Measurements from ENCODE around the gene LYAR. TPM values are rescaled to one million over a fixed set of nuclear protein-coding genes. Genes with fewer than 3 reads are reported as not detected.

The LYAR gene
- total RNA-seq, 1 experiment from 2014 or later: 29.8 TPM

- H3K27me3 Mint-ChIP-seq (ENCODE audit: insufficient read depth, unreplicated experiment): peaks cover 4% of the 10 kb centered on the region
- no peaks in the 10 kb centered on the region for H3K9me3 ChIP-seq
- DNase-seq: no peak
- no peaks in the 10 kb centered on the region for H3K9me3 Mint-ChIP-seq (ENCODE audit: unreplicated experiment)
- H3K4me3 ChIP-seq (ENCODE audit: low read depth, low read length): no peak overlapping the region
- no peaks in the 10 kb centered on the region for H3K36me3 Mint-ChIP-seq (ENCODE audit: insufficient read depth, unreplicated experiment)
- no peaks in the 10 kb centered on the region for H3K36me3 ChIP-seq (ENCODE audit: control insufficient read depth, insufficient read depth, low read length)
- no peak overlapping the region for H3K4me3 Mint-ChIP-seq (ENCODE audit: unreplicated experiment)
- intact Hi-C loops (cut with micrococcal nuclease; ENCODE audit: unreplicated experiment): no loop called here
- no TSS peak for BruUV-seq (replicated peaks)
- no peaks in the 10 kb centered on the region for H3K27me3 ChIP-seq (replicated peaks; ENCODE audit: control insufficient read depth, insufficient read depth, low read length)
- ChIA-PET CTCF (interaction anchor here (1.4 to 1.7 kb wide), 2 partner anchors 14 to 87 kb away, joined by 3 to 5 read pairs; no protein-coding TSS in a partner anchor), POLR2A (no interaction called here)
- H3K4me1 ChIP-seq: no peaks in the 10 kb centered on the region
- TF ChIP-seq CTCF (IDR thresholded peaks at IDR 0.05; ENCODE audit: insufficient read depth in 1 of 2, low read depth in 1 of 2, low read length in 1 of 2, severe bottlenecking in 1 of 2, unreplicated experiment in 1 of 2): no peak
- H3K27ac Mint-ChIP-seq (ENCODE audit: unreplicated experiment): no peak overlapping the region
- no peaks in the 10 kb centered on the region for H3K4me1 Mint-ChIP-seq (ENCODE audit: low read depth, unreplicated experiment)
Measured at GRCh38 chr4:4338210-4339001, 48.5 kb upstream of the LYAR start.

GRCh38 chr4:4334798-4335520 lies 45.0 kb upstream of the LYAR start:
- H3K4me1 Mint-ChIP-seq (ENCODE audit: low read depth, unreplicated experiment): no peaks in the 10 kb centered on the region
- H3K36me3 Mint-ChIP-seq (ENCODE audit: insufficient read depth, unreplicated experiment): no peaks in the 10 kb centered on the region
- peak; percentile 84 to 87 for TF ChIP-seq CTCF (IDR thresholded peaks at IDR 0.05; ENCODE audit: insufficient read depth in 1 of 2, low read depth in 1 of 2, low read length in 1 of 2, severe bottlenecking in 1 of 2, unreplicated experiment in 1 of 2)
- H3K4me1 ChIP-seq: no peaks in the 10 kb centered on the region
- ChIA-PET POLR2A (no interaction called here), CTCF (no interaction called here)
- H3K4me3 Mint-ChIP-seq (ENCODE audit: unreplicated experiment): peak overlapping the region; percentile 59
- H3K27ac Mint-ChIP-seq (ENCODE audit: unreplicated experiment): no peak overlapping the region
- H3K9me3 Mint-ChIP-seq (ENCODE audit: unreplicated experiment): no peaks in the 10 kb centered on the region
- no TSS peak for BruUV-seq (replicated peaks)
- H3K4me3 ChIP-seq (ENCODE audit: low read depth, low read length): 0 out of 2 replicates have a peak overlapping the region, but pooled peaks have one; percentile 6
- intact Hi-C loops (cut with micrococcal nuclease; ENCODE audit: unreplicated experiment): loop anchor here (1.0 kb wide), 3 partner anchors 76 to 87 kb away; partner anchors contain the start of gene TMEM128
- peaks cover 4% of the 10 kb centered on the region for H3K27me3 Mint-ChIP-seq (ENCODE audit: insufficient read depth, unreplicated experiment)
- no peaks in the 10 kb centered on the region for H3K27me3 ChIP-seq (replicated peaks; ENCODE audit: control insufficient read depth, insufficient read depth, low read length)
- H3K36me3 ChIP-seq (ENCODE audit: control insufficient read depth, insufficient read depth, low read length): no peaks in the 10 kb centered on the region
- peak; percentile 75 to 82 for DNase-seq
- H3K9me3 ChIP-seq: no peaks in the 10 kb centered on the region

GRCh38 chr4:4333265-4333706 lies 43.3 kb upstream of the LYAR start:
- Mint-ChIP-seq H3K27me3 (ENCODE audit: insufficient read depth, unreplicated experiment) (peaks cover 4% of the 10 kb centered on the region), H3K4me3 (ENCODE audit: unreplicated experiment) (no peak overlapping the region), H3K27ac (ENCODE audit: unreplicated experiment) (no peak overlapping the region), H3K36me3 (ENCODE audit: insufficient read depth, unreplicated experiment) (no peaks in the 10 kb centered on the region), H3K4me1 (ENCODE audit: low read depth, unreplicated experiment) (no peaks in the 10 kb centered on the region), H3K9me3 (ENCODE audit: unreplicated experiment) (no peaks in the 10 kb centered on the region)
- DNase-seq: no peak
- Histone ChIP-seq H3K9me3 (no peaks in the 10 kb centered on the region), H3K27me3 (replicated peaks; ENCODE audit: control insufficient read depth, insufficient read depth, low read length) (no peaks in the 10 kb centered on the region), H3K4me3 (ENCODE audit: low read depth, low read length) (no peak overlapping the region), H3K36me3 (ENCODE audit: control insufficient read depth, insufficient read depth, low read length) (no peaks in the 10 kb centered on the region), H3K4me1 (no peaks in the 10 kb centered on the region)
- BruUV-seq (replicated peaks): no TSS peak
- POLR2A ChIA-PET: no interaction called here
- CTCF ChIA-PET: no interaction called here
- TF ChIP-seq CTCF (IDR thresholded peaks at IDR 0.05; ENCODE audit: insufficient read depth in 1 of 2, low read depth in 1 of 2, low read length in 1 of 2, severe bottlenecking in 1 of 2, unreplicated experiment in 1 of 2): no peak
- intact Hi-C loops (cut with micrococcal nuclease; ENCODE audit: unreplicated experiment): no loop called here

Measured in Caco-2 (cell line).